Activated B cell treated with CpG ODN at 0.5 μM for 24 hours (primary cell): ENCODE measurements around the gene TRMT44. TPM values are rescaled to one million over a fixed set of nuclear protein-coding genes. Genes with fewer than 3 reads are reported as not detected.
A peak's percentile ranks its signal among the peaks of the same experiment; 100 is the strongest.

Experiments
- ATAC-seq: fragments of 200-7000 bp; cut with Tn5 transposase; one replicate; pipeline ENCODE4 v1.10.0; 2021; ENCODE audit warnings: low read depth, mild to moderate bottlenecking, moderate library complexity
- CTCF ChIA-PET: fragments of 350-600 bp; sonication (Branson Sonifier 250); formaldehyde crosslinking; loops from one replicate; lab custom pipeline; 2021; ENCODE audit warnings: antibody characterized with exemption; lab: Charles Lee
- POLR2A ChIA-PET: fragments of 350-600 bp; sonication (Branson Sonifier 250); formaldehyde crosslinking; loops from one replicate; lab custom pipeline; 2021; ENCODE audit warnings: antibody characterized with exemption; lab: Charles Lee
- DNase-seq: peaks from one replicate; pipeline ENCODE4 v3.0.0; 2022
- H3K27ac Mint-ChIP-seq: one replicate; pipeline ENCODE4 v1.8.0; 2020; ENCODE audit warnings: mixed read lengths
- H3K27me3 Mint-ChIP-seq: one replicate; pipeline ENCODE4 v1.8.0; 2021; ENCODE audit warnings: mixed read lengths
- H3K36me3 Mint-ChIP-seq: one replicate; pipeline ENCODE4 v1.8.0; 2021; ENCODE audit warnings: low read depth, mixed read lengths
- H3K4me1 Mint-ChIP-seq: one replicate; pipeline ENCODE4 v1.8.0; 2021; ENCODE audit warnings: mixed read lengths
- H3K4me3 Mint-ChIP-seq: one replicate; pipeline ENCODE4 v1.8.0; 2020; ENCODE audit warnings: mild to moderate bottlenecking, mixed read lengths
- H3K9me3 Mint-ChIP-seq: one replicate; pipeline ENCODE4 v1.8.0; 2020; ENCODE audit warnings: mixed read lengths
- intact Hi-C: fragments of 100-400 bp; cut with micrococcal nuclease; formaldehyde crosslinking; loops from one replicate; pipeline ENCODE4 v1.15.1; 2024
- total RNA-seq: library from RNA; stranded (reverse); gene quantifications from 2 replicates; pipeline ENCODE4 v1.2.3, GENCODE V29; 2022
- TF ChIP-seq, protein P1 (sequence below): fragments of 200-600 bp; IDR thresholded peaks from one replicate; pipeline ENCODE4 v1.8.0; 2022; ENCODE audit warnings: antibody characterized with exemption, mild to moderate bottlenecking

TRMT44 gene, protein sequence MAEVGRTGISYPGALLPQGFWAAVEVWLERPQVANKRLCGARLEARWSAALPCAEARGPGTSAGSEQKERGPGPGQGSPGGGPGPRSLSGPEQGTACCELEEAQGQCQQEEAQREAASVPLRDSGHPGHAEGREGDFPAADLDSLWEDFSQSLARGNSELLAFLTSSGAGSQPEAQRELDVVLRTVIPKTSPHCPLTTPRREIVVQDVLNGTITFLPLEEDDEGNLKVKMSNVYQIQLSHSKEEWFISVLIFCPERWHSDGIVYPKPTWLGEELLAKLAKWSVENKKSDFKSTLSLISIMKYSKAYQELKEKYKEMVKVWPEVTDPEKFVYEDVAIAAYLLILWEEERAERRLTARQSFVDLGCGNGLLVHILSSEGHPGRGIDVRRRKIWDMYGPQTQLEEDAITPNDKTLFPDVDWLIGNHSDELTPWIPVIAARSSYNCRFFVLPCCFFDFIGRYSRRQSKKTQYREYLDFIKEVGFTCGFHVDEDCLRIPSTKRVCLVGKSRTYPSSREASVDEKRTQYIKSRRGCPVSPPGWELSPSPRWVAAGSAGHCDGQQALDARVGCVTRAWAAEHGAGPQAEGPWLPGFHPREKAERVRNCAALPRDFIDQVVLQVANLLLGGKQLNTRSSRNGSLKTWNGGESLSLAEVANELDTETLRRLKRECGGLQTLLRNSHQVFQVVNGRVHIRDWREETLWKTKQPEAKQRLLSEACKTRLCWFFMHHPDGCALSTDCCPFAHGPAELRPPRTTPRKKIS
- total RNA-seq, result 29.3 and 33.8 TPM in 2 replicates

DNA sequence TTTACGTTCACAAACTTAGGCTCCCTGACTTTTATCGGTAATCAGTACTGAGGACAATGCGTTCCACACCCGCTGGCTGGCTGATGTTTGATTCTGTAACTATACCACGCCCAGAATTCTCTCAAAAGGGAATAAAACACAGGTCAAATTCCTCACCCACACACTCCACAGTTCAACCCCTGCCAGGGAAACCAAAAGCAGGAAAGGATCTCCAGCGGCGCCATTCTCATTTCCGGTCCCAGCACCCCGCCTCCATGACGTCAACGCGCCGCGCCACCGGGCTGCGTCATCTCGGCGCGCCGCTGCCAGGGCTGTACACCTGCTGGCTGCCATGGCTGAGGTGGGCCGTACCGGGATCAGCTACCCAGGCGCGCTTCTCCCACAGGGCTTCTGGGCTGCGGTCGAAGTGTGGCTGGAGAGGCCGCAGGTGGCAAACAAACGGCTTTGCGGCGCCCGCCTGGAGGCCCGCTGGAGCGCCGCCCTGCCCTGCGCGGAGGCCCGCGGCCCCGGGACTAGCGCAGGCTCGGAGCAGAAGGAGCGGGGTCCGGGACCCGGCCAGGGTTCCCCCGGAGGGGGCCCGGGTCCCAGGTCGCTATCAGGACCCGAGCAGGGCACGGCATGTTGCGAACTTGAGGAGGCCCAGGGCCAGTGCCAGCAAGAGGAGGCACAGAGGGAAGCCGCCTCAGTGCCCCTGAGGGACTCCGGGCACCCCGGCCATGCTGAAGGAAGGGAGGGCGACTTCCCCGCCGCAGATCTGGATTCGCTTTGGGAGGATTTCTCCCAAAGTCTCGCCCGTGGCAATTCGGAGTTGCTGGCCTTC lies at the start of gene TRMT44, which contains the start of gene ACOX3:
TRMT44 (plus strand) TSS at position 286 of the 820 bp plus-strand sequence; CDS start at position 332, 46 bp downstream.
ACOX3 (minus strand) TSS at position 232 of the 820 bp plus-strand sequence. CDS start 24,202 bp downstream, outside the sequence.
- TF ChIP-seq, protein P1, sequence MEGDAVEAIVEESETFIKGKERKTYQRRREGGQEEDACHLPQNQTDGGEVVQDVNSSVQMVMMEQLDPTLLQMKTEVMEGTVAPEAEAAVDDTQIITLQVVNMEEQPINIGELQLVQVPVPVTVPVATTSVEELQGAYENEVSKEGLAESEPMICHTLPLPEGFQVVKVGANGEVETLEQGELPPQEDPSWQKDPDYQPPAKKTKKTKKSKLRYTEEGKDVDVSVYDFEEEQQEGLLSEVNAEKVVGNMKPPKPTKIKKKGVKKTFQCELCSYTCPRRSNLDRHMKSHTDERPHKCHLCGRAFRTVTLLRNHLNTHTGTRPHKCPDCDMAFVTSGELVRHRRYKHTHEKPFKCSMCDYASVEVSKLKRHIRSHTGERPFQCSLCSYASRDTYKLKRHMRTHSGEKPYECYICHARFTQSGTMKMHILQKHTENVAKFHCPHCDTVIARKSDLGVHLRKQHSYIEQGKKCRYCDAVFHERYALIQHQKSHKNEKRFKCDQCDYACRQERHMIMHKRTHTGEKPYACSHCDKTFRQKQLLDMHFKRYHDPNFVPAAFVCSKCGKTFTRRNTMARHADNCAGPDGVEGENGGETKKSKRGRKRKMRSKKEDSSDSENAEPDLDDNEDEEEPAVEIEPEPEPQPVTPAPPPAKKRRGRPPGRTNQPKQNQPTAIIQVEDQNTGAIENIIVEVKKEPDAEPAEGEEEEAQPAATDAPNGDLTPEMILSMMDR, result no peak
- peaks cover 60% of the 10 kb centered on the region for H3K4me1 Mint-ChIP-seq
- H3K9me3 Mint-ChIP-seq, result no peaks in the 10 kb centered on the region
- H3K36me3 Mint-ChIP-seq, result peaks cover 19% of the 10 kb centered on the region
- CTCF ChIA-PET, result no interaction called here
- peak within 1 kb of the TSS; percentile 98 for H3K27ac Mint-ChIP-seq
- POLR2A ChIA-PET, result interaction anchor here (0.6 to 4.5 kb wide), 6 partner anchors 13 to 1677 kb away, joined by 3 to 44 read pairs (median 5); partner anchors contain the start of gene SH3TC1
- H3K4me3 Mint-ChIP-seq, result peak within 1 kb of the TSS; percentile 97
- peak; percentile 100 for DNase-seq
- no peaks in the 10 kb centered on the region for H3K27me3 Mint-ChIP-seq
- intact Hi-C loops, result loop anchor here (1.0 to 5.0 kb wide), 4 partner anchors 12 to 1658 kb away; partner anchors contain the start of genes ABLIM2 and KIAA0232
- ATAC-seq, result peak; percentile 85

DNA sequence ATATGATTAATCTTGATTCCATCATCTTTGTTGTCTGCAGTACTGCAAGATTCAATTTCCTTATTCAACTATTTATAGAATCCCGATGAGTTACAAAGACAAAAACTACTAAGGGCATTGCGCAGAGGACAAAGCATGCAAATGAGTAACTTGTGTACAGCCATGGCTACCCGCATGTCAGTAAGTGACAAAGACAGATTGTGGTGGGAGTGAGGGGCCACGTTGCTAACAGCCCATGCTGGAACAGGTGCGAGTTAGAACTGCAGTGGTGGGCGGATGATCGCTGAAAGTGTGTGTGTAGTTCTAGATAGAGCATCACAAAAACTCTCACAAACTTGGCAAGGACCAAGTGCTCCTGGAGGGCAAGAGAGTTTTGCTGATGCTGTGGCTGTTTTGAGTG lies 49.5 kb upstream of the TRMT44 start:
- ATAC-seq, result no peak
- TF ChIP-seq, protein P1, result no peak
- ChIA-PET POLR2A (no interaction called here), CTCF (interaction anchor here (1.1 kb wide), 1 partner anchor 214 kb away, joined by 5 read pairs; no protein-coding TSS in a partner anchor)
- Mint-ChIP-seq H3K4me3 (no peak overlapping the region), H3K9me3 (no peaks in the 10 kb centered on the region), H3K4me1 (peaks cover 6% of the 10 kb centered on the region), H3K27ac (no peak overlapping the region), H3K36me3 (peaks cover 61% of the 10 kb centered on the region), H3K27me3 (no peaks in the 10 kb centered on the region)
- DNase-seq, result no peak
- intact Hi-C loops, result no loop called here

DNA sequence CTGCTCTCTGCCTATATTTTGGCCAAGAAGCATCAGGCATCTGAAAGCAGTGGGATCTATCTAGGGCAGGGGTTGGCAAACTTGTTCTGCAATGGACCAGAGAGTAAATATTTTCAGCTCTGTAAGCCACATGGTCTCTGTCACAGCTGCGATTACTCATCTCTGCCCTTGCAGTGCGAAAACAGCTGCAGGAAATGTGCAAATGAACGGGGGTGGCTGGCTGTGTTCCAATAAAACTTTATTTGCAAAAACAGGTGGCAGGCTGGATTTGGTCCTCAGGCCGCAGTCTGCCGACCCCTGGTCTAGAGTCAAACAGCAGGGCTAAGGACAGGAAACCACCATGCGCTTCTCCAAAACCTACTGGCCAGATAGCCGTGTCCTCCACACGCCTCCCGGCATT lies 48.6 kb upstream of the TRMT44 start:
- intact Hi-C loops, result no loop called here
- Mint-ChIP-seq H3K9me3 (no peaks in the 10 kb centered on the region), H3K36me3 (peaks cover 65% of the 10 kb centered on the region), H3K4me1 (peaks cover 6% of the 10 kb centered on the region), H3K4me3 (no peak overlapping the region), H3K27me3 (no peaks in the 10 kb centered on the region), H3K27ac (no peak overlapping the region)
- no peak for DNase-seq
- ChIA-PET POLR2A (no interaction called here), CTCF (interaction anchor here (1.1 kb wide), 1 partner anchor 215 kb away, joined by 5 read pairs; no protein-coding TSS in a partner anchor)
- TF ChIP-seq, protein P1, result no peak
- ATAC-seq, result no peak

DNA sequence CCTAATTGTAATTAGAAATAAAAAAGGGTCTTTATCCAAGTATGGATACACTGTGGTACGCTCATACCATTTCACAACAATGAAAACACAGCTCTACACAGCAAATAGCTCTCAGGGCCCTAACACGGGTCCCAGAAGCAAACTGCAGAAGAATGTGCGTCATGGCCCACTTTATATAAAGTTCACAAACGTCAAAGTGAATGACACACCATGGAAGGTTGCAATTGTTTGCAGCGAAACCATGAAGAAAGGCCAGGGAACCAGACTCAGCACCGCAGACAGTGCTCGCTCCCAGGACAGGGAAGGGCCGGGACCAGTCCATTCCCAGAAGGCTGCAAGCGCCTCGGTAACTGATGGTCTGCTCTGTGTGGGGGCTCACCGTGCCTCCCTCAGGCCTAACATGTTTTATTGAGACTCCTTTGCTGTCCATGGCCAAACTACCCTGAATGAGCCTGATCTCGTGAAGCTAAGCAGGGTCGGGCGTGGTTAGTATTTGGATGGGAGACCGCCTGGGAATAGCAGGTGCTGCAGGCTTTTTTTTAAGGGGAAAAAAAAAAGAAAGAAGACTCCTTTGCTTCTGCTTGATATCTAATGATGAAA lies 47.9 kb upstream of the TRMT44 start:
- CTCF ChIA-PET, result no interaction called here
- Mint-ChIP-seq H3K4me3 (no peak overlapping the region), H3K27me3 (no peaks in the 10 kb centered on the region), H3K36me3 (peaks cover 60% of the 10 kb centered on the region), H3K27ac (no peak overlapping the region), H3K9me3 (no peaks in the 10 kb centered on the region), H3K4me1 (peaks cover 6% of the 10 kb centered on the region)
- intact Hi-C loops, result no loop called here
- POLR2A ChIA-PET, result no interaction called here
- TF ChIP-seq, protein P1, result no peak
- ATAC-seq (no peak), DNase-seq (no peak)
